Fibroblast of lung (primary cell): ENCODE measurements around the gene SPEM1. TPM values are rescaled to one million over a fixed set of nuclear protein-coding genes. Genes with fewer than 3 reads are reported as not detected.

ENCODE experiments used
- DNase-seq, 2 donors: peaks; one replicate each; pipeline versions ENCODE4 v3.0.0 to v3.0.0-alpha.2; 2010; ENCODE audit warnings: low read depth in 2 of 2
- H2AFZ ChIP-seq: 2 replicates; pipeline ENCODE4 v1.5.1; 2012; ENCODE audit warnings: low read length, control low read depth, inconsistent platforms
- H3K27ac ChIP-seq: 2 replicates; pipeline ENCODE4 v1.5.1; 2011; ENCODE audit warnings: low read length, control low read depth; ENCODE audit not compliant: insufficient read depth
- H3K27me3 ChIP-seq: 2 replicates; pipeline ENCODE4 v1.5.1; 2011; ENCODE audit warnings: mild to moderate bottlenecking, low read length; ENCODE audit not compliant: control insufficient read depth, insufficient read depth
- H3K36me3 ChIP-seq: 2 replicates; pipeline ENCODE4 v1.5.1; 2011; ENCODE audit warnings: low read length; ENCODE audit not compliant: control insufficient read depth, insufficient read depth
- H3K4me1 ChIP-seq: 2 replicates; pipeline ENCODE4 v1.5.1; 2011; ENCODE audit warnings: low read length; ENCODE audit not compliant: control insufficient read depth, insufficient read depth; ENCODE audit errors: extremely low read depth
- H3K4me2 ChIP-seq: 2 replicates; pipeline ENCODE4 v1.5.1; 2011; ENCODE audit warnings: low read length, control low read depth; ENCODE audit not compliant: insufficient read depth; ENCODE audit errors: extremely low read depth
- H3K4me3 ChIP-seq, 4 experiments: fragments of 200-600 bp in 1 of 4; sonication (generic) in 1 of 4; replicated peaks in 1 of 4; 2 replicates each; pipeline ENCODE4 v1.5.1; 2011 to 2016; ENCODE audit warnings: low read length in 4 of 4, low read depth in 3 of 4, mild to moderate bottlenecking in 3 of 4, control low read depth in 2 of 4, inconsistent platforms in 1 of 4, mixed read lengths in 1 of 4; ENCODE audit not compliant: insufficient read depth in 1 of 4; ENCODE audit errors: control extremely low read depth in 1 of 4
- H3K79me2 ChIP-seq: 2 replicates; pipeline ENCODE4 v1.5.1; 2012; ENCODE audit warnings: mild to moderate bottlenecking, low read length, inconsistent platforms; ENCODE audit not compliant: control insufficient read depth, insufficient read depth
- H3K9ac ChIP-seq: 2 replicates; pipeline ENCODE4 v1.5.1; 2011; ENCODE audit warnings: mild to moderate bottlenecking, low read length, control low read depth; ENCODE audit not compliant: insufficient read depth
- H3K9me3 ChIP-seq: 2 replicates; pipeline ENCODE4 v1.5.1; 2012; ENCODE audit warnings: low read depth, low read length; ENCODE audit not compliant: control insufficient read depth, insufficient read depth
- H4K20me1 ChIP-seq: 2 replicates; pipeline ENCODE4 v1.5.1; 2011; ENCODE audit warnings: low read length; ENCODE audit not compliant: control insufficient read depth, insufficient read depth; ENCODE audit errors: extremely low read depth
- EZH2 ChIP-seq: IDR thresholded peaks from 2 replicates; pipeline ENCODE4 v1.5.1; 2012; ENCODE audit warnings: low read length, control low read depth, mild to moderate bottlenecking; ENCODE audit errors: missing control alignments
- polyA plus RNA-seq, 2 donors: library from polyadenylated mRNA; depleted of rRNA in 1 of 2; stranded (reverse) in 1 of 2; unstranded in 1 of 2; fragments of >200 nt; gene quantifications; 2 replicates each; pipeline ENCODE4 v1.2.1, GENCODE V29; 2011 to 2012; ENCODE audit warnings: missing spikeins in 1 of 2
- total RNA-seq: library from RNA; depleted of rRNA; stranded (reverse); fragments of >200 nt; gene quantifications from 2 replicates; pipeline ENCODE4 v1.2.1, GENCODE V29; 2014
- TF ChIP-seq, protein P1 (sequence below), 2 donors: IDR thresholded peaks in 1 of 2; conservative IDR thresholded peaks in 1 of 2; 1 replicate in 1 of 2; 2 replicates in 1 of 2; pipeline ENCODE4 v1.5.1; 2011 to 2012; ENCODE audit warnings: low read length in 2 of 2, control low read depth in 1 of 2, inconsistent platforms in 1 of 2, low read depth in 1 of 2, mild to moderate bottlenecking in 1 of 2

The SPEM1 gene
- total and polyA plus RNA-seq, 2 donors (not counting 1 experiment from before 2014, with no cell fraction given) = not detected

DNA sequence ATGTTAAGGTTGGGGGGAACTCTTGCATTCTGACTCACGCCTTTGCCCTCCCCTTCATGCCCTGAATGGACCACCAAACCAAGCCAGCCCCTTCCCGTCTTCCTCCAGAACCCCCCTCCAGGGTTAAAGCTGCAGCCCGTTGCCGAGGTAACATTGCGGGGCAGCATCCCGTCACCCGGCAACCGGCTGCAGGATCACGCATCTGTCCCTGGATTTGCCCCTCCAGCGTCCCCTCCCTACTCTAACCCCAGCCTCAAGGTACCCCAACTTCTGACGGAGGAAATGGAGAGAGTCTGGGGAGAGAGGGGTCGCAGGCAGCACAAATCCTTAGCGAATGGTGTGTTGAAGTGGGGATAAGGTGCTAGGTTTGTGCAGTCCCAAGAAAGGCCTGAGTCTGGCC, 13.0 kb upstream of the SPEM1 start:
- Histone ChIP-seq H3K4me3 (no peak overlapping the region), H3K9me3 (no peaks in the 10 kb centered on the region), H2AFZ (no peak overlapping the region), H3K4me2 (no peak overlapping the region), H3K36me3 (peaks cover 10% of the 10 kb centered on the region), H3K27me3 (no peaks in the 10 kb centered on the region), H3K4me1 (peaks cover 7% of the 10 kb centered on the region), H4K20me1 (no peaks in the 10 kb centered on the region), H3K27ac (no peak overlapping the region), H3K9ac (no peak overlapping the region), H3K79me2 (no peaks in the 10 kb centered on the region)
- TF ChIP-seq EZH2 = no peak
- TF ChIP-seq, protein P1, sequence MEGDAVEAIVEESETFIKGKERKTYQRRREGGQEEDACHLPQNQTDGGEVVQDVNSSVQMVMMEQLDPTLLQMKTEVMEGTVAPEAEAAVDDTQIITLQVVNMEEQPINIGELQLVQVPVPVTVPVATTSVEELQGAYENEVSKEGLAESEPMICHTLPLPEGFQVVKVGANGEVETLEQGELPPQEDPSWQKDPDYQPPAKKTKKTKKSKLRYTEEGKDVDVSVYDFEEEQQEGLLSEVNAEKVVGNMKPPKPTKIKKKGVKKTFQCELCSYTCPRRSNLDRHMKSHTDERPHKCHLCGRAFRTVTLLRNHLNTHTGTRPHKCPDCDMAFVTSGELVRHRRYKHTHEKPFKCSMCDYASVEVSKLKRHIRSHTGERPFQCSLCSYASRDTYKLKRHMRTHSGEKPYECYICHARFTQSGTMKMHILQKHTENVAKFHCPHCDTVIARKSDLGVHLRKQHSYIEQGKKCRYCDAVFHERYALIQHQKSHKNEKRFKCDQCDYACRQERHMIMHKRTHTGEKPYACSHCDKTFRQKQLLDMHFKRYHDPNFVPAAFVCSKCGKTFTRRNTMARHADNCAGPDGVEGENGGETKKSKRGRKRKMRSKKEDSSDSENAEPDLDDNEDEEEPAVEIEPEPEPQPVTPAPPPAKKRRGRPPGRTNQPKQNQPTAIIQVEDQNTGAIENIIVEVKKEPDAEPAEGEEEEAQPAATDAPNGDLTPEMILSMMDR (conservative IDR thresholded peaks at IDR 0.05 in 1 of 2, IDR thresholded peaks at IDR 0.05 in 1 of 2; ENCODE audit: low read depth in 1 of 2, low read length in 2 of 2) = no peak
- no peak for DNase-seq

DNA sequence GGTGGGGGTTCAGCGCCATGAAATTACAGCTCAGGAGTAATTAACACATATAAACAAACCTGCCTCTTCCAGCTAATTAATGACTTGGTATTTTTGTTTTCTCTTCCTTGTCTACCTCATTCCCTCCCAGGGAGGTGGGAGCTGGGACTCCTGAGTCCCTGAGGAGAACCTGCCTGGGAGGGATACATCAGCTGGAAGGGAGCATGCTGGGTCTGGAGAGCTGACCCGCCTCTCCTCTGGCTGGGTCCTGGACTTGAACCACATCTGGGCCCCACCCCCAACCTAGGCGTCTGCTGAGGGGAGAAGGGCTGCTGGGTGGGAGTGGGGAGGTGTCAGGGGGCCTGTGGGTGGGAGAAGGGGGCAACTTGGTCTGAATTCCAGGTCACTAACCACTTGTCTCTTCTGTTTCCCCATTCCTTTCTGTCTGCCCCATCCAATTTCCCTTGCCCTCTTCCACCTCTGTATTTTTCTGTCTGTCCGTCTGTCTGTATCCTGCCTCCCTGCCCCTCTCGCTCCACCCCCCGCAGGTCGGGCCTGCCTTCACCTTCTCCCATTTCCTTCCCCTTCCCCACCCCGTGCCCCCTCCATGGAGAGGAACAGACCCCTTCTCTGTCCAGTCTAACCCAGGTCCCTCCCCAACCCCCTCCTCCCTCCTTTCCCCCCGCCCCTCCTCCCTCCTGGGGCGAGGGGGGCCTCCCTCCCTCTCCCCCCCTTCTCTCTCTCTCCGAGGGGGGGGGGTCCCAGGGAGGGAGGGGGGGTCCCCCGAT, 12.5 kb upstream of the SPEM1 start, which contains the start of gene NLGN2:
NLGN2 (plus strand) TSS at position 361 of the 767 bp plus-strand sequence. CDS start 411 bp downstream, outside the sequence.
- Histone ChIP-seq H3K9ac (no peak within 1 kb of the TSS), H4K20me1 (no peaks in the 10 kb centered on the region), H3K79me2 (no peaks in the 10 kb centered on the region), H2AFZ (no peak within 1 kb of the TSS), H3K4me2 (no peak within 1 kb of the TSS), H3K36me3 (peaks cover 10% of the 10 kb centered on the region), H3K27me3 (no peaks in the 10 kb centered on the region), H3K4me1 (peaks cover 6% of the 10 kb centered on the region), H3K4me3 (no peak within 1 kb of the TSS), H3K9me3 (no peaks in the 10 kb centered on the region), H3K27ac (no peak within 1 kb of the TSS)
- TF ChIP-seq, protein P1 (conservative IDR thresholded peaks at IDR 0.05 in 1 of 2, IDR thresholded peaks at IDR 0.05 in 1 of 2; ENCODE audit: low read depth in 1 of 2, low read length in 2 of 2) = no peak
- no peak for TF ChIP-seq EZH2
- DNase-seq = no peak

DNA sequence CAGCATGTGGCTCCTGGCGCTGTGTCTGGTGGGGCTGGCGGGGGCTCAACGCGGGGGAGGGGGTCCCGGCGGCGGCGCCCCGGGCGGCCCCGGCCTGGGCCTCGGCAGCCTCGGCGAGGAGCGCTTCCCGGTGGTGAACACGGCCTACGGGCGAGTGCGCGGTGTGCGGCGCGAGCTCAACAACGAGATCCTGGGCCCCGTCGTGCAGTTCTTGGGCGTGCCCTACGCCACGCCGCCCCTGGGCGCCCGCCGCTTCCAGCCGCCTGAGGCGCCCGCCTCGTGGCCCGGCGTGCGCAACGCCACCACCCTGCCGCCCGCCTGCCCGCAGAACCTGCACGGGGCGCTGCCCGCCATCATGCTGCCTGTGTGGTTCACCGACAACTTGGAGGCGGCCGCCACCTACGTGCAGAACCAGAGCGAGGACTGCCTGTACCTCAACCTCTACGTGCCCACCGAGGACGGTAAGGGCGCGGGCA, 11.8 kb upstream of the SPEM1 start:
- H3K79me2 ChIP-seq = no peaks in the 10 kb centered on the region
- no peak for TF ChIP-seq EZH2
- no peak for DNase-seq
- H3K4me3 ChIP-seq = no peak overlapping the region
- no peak overlapping the region for H3K9ac ChIP-seq
- peaks cover 5% of the 10 kb centered on the region for H3K4me1 ChIP-seq
- no peaks in the 10 kb centered on the region for H3K9me3 ChIP-seq
- H3K36me3 ChIP-seq = peaks cover 10% of the 10 kb centered on the region
- no peak overlapping the region for H2AFZ ChIP-seq
- no peak overlapping the region for H3K4me2 ChIP-seq
- H4K20me1 ChIP-seq = no peaks in the 10 kb centered on the region
- no peaks in the 10 kb centered on the region for H3K27me3 ChIP-seq
- H3K27ac ChIP-seq = no peak overlapping the region
